CD4-positive, alpha-beta T cell treated with Interleukin-4 for 1 hour (primary cell): ENCODE data around the gene SNRNP70.
"Not testable (repeated sequence)": the region's sequence is repeated elsewhere in the genome, so short reads cannot be mapped to it uniquely, and the experiment has no call there.

ENCODE experiments used
- DNase-seq, 2 donors: peaks; one replicate each; pipeline ENCODE4 v3.0.0-alpha.2; 2020 to 2022

The SNRNP70 gene

GRCh38 chr19:49121841-49122240, 36.6 kb downstream of the SNRNP70 start:
- DNase-seq: not testable (repeated sequence)

DNA sequence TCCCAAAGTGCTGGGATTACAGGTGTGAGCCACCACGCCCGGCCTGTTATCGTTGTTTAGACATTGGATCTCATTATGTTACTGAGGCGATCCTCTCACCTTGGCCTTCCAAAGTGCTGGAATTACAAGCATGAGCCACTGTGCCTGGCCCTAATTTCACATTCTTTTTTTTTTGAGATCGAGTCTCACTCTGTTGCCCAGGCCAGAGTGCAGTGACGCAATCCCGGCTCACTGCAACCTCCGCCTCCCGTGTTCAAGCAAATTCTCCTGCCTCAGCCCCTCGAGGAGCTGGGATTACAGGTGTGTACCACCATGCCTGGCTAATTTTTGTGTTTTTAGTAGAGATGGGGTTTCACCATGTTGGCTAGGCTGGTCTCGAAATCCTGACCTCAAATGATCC, 38.0 kb downstream of the SNRNP70 start:
- not testable (repeated sequence) for DNase-seq

DNA sequence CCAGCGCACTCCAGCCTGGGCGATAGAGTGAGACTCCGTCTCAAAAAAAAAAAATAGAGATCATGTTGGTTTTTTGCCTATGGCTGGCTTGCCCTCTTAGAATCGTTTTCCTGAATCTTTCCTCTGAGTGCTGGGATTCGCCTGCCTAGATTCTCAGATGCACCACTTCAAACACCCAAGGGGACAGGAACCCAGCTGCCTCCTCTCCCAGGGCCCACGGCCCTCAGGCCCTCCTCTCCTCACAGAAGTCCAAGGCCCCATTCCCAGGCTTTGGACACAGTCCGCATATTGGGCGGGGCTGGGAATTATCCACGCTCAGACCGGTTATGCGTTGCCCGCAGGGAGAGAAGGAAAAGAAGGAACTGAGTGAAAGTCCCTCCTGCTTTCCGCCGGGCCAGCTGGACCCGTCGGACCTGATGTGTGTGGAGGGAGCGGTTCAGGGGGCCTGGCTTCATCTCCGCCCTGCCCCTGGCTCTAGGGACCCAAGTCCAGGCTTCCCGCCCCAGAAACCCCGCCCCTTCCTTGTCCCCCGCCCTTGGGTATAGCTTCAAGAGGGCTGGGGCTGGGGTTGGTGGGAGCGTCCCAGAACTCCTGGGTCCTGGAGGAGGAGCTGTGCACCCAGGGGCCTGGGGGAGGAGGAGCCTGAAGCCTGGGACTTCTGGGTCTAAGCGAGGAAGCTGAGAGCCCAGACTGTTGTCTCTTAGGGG, 39.9 kb downstream of the SNRNP70 start:
- no peak for DNase-seq

DNA sequence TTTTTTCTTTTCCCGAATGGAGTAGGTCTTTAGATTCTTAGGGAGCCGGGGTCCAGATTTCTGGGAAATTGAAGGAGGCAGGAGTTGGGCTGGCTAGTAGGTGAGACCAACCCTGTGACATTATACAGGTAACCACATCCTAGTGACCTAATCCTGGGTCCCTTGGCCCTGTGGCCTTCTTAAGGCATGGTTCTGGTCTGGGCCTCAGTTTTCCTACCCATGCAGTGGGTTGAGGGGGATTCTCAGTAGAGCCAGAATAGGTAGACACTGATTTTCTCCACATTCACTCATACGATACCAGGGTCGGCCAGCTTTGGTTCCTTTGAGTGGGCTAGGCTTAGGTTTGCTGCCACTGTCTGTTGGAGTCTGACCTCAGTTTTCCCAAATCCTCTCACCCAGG, 41.3 kb downstream of the SNRNP70 start:
- no peak for DNase-seq

- DNase-seq: not testable (repeated sequence)
Observed at GRCh38 chr19:49127225-49127624, 42.0 kb downstream of the SNRNP70 start.

GRCh38 chr19:49127674-49128544, 42.7 kb downstream of the SNRNP70 start:
- peak; percentile 96 to 98 for DNase-seq

DNA sequence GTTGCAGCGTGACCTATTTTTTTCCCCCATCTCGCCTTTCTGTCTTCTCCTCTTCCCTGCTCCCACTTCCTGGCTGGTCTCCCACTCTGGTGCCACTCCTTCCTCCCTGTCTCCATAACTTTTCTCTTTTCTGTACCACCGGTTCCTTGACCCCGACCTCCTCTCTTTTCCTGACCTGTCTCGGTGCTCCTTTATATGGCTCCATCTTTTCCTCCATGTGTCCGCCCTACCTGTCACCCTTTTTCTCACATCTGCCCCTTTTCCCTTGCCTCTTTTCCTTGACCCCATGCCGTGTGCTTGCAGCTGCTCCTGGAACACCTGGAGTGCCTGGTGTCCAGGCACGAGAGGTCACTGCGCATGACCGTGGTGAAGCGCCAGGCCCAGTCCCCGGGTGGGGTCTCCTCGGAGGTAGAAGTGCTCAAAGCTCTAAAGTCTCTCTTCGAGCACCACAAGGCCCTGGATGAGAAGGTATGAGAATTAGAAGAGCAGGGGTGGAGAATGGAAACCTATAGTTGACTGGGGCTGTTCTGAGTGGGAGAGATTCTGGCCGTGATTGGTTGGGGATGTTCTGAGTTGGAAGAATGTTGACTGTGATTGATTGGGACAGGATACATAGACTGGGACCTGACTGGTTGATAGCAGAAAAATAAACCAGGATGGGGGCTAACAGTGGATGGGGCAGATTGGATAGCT, 43.4 kb downstream of the SNRNP70 start:
- no peak for DNase-seq

GRCh38 chr19:49129238-49129583, 44.0 kb downstream of the SNRNP70 start:
- DNase-seq: no peak

- DNase-seq: no peak
Observed at GRCh38 chr19:49130325-49130724, 45.1 kb downstream of the SNRNP70 start.

DNA sequence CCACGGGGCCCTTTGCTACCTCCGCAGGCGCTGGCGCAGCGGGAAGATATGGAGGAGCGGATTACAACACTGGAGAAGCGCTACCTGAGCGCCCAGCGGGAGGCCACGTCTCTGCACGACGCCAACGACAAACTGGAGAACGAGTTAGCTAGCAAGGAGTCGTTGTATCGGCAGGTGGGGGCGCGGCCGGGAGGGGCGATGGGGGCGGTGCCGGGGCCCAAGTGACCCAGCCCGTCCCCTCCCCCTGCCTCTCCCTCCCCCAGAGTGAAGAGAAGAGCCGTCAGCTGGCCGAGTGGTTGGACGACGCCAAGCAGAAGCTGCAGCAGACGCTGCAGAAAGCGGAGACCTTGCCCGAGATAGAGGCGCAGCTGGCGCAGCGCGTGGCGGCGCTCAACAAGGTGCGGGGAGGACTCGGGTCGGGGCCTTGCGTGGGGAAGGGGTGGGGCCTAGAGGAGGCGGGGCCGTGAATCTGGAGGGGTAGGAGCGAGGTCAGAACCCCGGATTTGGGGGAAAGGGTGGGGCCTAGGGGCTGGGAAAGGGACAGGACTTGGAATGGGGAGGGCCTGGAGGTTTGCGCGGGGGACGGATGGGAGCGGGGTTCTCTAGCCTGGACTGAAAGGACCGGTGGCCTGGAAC, 47.8 kb downstream of the SNRNP70 start:
- DNase-seq: peak; percentile 47 to 50

DNA sequence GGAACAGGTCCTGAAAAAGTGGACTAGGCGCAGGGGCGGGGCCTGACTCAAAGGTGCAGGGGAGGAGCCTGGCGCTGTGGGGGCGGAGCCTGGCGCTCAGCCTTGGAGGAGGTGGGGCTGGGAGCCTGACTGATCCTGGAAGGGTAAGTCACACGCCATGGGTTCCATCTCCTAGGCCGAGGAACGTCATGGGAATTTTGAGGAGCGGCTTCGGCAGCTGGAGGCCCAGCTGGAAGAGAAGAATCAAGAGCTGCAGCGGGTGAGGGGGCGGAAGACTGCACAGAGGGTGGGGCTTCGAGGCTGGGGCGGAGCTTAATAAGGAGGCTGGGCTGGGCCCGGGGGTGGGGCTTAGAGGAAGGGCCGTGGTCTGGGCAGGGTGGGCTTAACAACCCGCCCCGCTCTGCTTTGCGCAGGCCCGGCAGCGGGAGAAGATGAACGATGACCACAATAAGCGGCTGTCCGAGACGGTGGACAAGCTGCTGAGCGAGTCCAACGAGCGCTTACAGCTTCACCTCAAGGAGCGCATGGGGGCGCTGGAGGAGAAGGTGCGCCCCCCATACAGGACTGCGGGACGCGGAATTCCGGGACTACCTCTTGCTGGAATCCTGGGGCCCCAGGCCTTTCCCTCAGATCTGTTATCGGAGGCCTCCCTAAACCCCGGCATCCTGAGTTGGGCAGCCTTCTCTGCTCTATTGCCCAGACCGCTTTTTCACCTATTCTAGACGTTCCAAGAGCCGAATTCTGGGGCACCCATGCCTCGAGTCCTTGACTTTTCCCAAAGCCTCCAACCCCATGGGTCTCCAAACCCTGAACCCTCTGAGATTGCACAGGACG, 48.6 kb downstream of the SNRNP70 start:
- peak; percentile 49 to 56 for DNase-seq

- DNase-seq: no peak
Observed at GRCh38 chr19:49135686-49136085, 50.4 kb downstream of the SNRNP70 start.

- DNase-seq: no peak
Observed at GRCh38 chr19:49136771-49137171, 51.5 kb downstream of the SNRNP70 start.

DNA sequence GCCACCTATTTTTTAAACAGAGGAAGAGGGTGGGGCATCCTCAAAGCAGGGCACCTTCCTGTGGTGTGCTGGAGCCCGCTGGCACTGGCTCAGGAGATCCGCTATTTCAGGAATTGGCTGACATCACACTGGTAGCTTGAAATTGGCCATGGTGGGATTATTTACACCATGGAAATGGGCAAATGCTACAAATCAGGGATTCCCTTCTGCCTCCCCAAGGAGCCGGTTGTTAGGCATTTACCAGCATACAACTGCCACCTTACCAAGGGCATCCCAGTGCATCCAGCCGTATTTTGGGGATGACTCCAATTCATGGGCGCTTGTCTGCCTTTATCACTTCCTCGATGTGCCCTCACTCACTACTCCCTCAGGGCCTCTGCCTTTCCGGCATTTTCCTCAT, 55.7 kb downstream of the SNRNP70 start:
- no peak for DNase-seq

DNA sequence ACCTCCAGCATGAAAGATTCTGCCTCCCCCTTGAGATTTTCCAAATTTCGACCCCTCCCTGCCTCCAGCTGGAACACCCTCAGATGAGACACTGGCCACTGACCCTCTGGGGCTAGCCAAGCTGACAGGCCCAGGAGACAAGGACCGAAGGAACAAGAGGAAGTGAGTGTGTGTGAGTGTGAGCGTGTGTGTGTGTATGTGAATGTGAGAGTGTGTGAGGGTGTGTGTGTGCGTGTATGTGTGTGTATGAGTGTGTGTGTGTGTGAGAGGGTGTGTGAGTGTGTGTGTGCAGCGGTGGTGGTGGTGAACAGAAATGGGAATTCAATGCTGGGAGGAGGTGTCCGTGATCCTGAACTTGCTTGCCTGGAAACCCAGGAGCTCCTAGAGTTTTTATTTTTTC, 56.1 kb downstream of the SNRNP70 start:
- no peak for DNase-seq

DNA sequence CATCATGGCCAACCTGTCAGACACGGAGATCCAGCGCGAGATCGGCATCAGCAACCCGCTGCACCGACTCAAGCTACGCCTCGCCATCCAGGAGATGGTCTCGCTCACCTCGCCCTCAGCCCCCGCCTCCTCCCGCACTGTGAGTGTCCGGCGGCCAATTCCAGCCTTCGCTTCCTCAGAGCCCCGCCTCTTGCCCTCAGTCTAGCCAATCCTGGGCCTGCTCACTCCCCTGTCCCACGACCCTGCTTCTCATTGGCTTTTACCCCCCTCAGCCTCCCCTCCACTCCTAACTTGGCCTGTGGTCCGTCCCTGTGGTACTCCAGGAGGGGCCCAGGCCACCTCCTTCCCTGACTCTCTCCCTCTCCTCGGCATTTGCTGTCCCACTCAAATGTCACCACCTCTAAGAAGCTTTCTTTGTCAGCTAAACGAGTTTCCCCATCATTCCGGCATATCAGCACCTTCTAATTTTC, 57.6 kb downstream of the SNRNP70 start:
- peak; percentile 66 to 75 for DNase-seq

- DNase-seq: peak; percentile 68 to 76
Observed at GRCh38 chr19:49145573-49146407, 60.5 kb downstream of the SNRNP70 start.

- DNase-seq: not testable (repeated sequence)
Observed at GRCh38 chr19:49146408-49146770, 61.1 kb downstream of the SNRNP70 start.

- no peak for DNase-seq
Observed at GRCh38 chr19:49148044-49148682, 62.9 kb downstream of the SNRNP70 start.

DNA sequence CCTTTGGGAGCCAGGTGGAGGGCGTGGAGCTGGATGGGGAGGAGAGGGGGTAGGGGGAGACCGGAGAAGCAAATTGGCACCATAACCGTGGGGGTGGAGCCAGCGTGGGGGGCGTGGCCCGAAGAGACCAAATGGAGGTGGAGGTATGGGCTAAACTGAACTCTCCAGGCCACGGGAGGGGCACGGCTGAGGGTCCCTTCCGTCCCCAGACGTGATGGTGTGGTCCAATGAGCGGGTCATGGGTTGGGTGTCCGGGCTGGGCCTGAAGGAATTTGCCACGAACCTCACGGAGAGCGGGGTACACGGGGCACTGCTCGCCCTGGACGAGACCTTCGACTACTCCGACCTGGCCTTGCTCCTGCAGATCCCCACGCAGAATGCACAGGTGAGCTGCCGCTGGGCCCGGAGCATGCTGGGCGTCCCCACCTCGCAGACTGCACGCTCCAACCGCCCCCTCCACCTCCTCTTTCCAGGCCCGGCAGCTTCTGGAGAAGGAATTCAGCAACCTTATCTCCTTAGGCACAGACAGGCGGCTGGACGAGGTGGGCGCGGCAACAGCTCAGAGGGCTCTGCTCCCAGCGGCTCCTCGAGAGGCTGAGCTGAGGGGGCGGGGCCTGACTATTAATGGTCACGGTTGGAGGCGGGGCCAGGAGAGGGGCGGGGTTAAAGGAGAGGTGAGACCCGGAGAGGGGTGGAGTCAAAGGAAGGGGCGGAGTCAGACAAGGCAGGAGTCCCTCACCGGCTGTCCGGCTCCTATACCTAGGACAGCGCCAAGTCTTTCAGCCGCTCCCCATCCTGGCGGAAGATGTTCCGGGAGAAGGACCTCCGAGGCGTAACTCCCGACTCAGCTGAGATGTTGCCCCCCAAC, 63.8 kb downstream of the SNRNP70 start:
- peak; percentile 86 to 87 for DNase-seq
